Cardiac septum (tissue), 1 donor: ENCODE data around the gene ANXA8. TPM values are rescaled to one million over a fixed set of nuclear protein-coding genes. Genes with fewer than 3 reads are reported as not detected.

Experiments
- DNase-seq: peaks from one replicate; pipeline ENCODE4 v3.0.0-alpha.2; 2020; ENCODE audit warnings: low spot score
- intact Hi-C: fragments of 100-400 bp; cut with DNase I; formaldehyde crosslinking; loops from one replicate; pipeline ENCODE4 v1.14.0; 2022
- total RNA-seq: library from RNA; stranded (reverse); fragmentation: NEBNext Ultra II Directional; extraction: Animal tissue kit (Norgen Biotek cat#: 25700); gene quantifications from one replicate; pipeline ENCODE4 v1.2.1, GENCODE V29; 2021
- donor health status: DM: no; HTN: no; CAD: no.

The ANXA8 gene
- total RNA-seq, 1 donor from 2014 or later: not detected

DNA sequence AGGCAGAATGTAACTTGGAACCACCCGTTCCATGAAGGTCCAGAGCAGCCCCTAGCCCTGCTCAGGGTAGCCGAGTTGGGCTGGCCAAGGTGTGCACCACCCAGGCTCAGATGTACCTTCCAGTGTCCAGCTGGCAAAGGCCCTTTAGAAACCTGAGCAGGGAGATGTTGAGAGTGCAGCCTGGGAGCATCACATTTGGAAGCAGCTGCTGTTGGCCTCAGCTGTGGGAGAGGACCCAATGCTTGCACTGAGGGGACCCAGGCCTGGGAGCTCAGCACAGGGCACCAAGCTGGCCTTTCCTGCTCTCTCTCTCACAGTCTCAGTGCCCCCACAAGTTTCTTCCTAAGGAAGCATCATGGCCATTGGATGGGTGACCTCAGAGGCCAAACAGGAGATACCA is 33.5 kb downstream of the ANXA8 start:
- DNase-seq: no peak
- intact Hi-C loops: no loop called here

DNA sequence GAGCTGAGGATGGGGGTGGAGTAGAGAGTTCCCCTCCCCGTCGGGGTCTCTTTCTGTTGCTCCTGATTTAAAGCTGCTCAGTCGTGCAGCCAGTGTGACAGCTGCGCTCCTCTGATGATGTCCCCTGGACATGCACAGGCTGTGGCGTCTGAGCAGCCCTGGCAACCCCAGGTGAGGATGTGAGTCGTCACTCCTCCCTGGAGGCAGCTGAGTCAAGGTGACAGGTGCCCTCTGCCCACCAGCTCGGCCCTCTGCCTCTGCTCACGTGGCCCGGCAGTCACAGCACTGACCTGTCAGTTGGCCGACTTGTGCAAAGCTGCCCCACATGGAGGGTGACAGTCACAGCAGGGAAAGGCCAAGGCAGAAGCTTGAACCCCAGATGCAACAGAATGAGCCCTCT is 33.9 kb downstream of the ANXA8 start:
- DNase-seq: no peak
- intact Hi-C loops: no loop called here

DNA sequence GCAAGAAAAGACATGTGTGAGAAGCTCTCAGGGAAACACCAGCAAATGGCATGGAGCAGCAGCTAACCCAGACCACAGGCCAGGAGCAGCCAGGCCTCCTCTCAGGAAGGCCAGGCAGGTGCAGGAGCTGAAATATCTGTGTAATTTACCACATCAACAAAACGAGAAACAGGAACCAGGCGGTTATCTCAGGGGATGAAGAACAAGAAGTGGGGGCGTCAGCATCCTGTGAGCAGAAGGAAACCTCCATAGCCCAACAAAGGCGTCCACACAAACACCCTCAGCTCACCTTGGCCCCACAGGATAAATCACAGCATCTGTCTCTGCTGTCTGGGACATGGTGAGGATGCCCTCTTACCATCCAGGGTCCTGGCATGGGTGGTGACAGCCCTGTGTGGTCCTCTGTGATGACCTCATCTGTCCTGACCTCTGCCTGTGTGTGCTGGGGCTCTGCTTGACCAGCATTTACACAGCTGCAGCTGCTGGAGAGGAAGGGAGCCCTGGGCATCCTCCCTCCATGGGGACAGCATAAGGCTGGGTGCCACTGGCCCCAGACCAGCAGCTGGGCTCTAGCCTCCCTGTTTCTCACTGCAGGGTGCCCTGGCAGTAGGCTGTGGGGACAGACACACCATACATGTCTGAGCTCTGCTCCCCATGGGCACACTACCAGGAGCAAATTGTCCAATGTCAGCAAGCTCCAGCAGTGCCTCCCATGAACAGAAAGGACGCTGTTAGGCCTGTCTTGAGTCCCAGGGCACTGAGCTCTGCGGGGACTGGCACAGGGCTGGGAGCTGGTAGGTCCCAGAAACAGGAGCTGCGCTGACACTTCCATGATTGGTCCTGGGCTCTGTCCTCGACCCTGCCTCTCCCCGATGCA is 34.6 kb downstream of the ANXA8 start:
- DNase-seq: no peak
- intact Hi-C loops: no loop called here

DNA sequence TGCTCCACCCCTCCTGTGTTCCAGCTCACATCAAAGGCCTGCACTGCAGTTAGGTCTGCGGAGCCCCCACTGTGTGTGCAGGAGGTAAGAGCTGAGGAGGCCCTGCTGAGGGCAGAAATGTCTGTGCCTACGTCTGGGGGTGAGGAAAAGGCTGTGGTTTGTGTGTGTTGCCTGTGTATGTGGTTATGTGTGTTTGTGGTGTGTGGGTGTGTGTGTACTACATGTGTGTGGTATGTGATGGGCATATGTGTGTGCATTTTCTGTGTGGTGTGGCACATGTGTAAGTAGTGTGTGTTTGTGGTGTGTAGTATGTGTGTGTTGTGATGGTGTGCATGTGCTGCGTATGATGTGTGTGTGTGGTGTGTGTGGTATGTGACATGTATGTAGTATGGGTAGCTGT is 36.2 kb downstream of the ANXA8 start:
- intact Hi-C loops: no loop called here
- no peak for DNase-seq

DNA sequence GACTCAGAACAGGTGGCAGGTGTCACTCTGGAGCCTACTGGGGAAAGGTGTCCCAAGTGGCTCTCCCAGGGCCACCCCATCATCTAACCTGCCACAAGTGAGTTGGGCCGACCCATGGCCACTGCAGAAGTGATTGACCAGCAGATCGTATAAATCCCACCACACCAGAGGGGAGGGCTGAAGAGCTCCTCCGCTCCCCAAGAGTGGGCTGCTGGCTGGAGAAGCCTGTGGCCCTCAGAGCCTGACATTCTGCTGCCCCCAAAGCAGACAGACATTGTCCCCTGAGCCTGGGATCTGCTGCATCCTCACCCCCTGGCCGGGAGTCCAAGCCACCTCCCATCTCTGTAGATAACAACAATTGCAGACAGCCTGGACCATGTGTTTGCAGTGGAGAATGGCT is 36.7 kb downstream of the ANXA8 start:
- DNase-seq: no peak

DNA sequence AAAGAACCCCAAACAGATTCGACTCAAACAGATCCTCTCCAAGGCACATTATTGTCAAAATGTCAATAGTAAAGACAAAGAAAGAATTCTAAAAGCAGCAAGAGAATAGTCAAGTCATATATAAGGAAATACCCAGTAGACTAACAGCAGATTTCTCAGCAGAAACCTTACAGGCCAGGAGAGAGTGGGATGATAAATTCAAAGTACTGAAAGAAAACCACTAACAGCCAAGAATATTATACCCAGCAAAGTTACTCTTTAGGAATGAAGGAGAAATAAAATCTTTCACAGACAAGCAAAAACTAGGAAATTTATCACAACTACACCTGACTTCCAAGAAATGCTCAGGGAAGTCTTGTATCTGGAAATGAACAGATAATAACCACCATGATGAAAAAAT is 38.2 kb downstream of the ANXA8 start:
- DNase-seq: no peak
- intact Hi-C loops: no loop called here

More for the DNA sequence above, 36.7 kb downstream of the ANXA8 start:
- intact Hi-C loops: no loop called here

DNA sequence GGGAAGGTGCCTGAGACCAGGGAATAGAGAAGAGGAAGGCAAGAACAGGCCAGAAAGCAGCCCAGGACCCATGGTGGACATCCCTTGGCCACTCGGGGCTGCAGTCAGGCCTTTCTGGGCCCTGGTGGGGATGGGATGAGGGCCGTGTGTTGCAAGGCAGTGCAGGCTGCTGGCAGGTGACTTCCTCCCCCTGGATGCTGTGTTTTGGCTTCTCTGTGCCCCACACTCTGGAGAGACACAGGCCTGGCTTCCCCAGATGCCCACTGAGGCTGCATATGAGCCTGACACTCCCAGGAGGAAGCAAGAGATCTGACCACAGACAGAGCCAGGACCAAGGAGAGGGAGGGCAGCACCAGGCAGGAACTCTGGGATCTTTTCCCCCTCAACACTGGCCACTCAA is 39.9 kb downstream of the ANXA8 start:
- DNase-seq: no peak
- intact Hi-C loops: no loop called here

DNA sequence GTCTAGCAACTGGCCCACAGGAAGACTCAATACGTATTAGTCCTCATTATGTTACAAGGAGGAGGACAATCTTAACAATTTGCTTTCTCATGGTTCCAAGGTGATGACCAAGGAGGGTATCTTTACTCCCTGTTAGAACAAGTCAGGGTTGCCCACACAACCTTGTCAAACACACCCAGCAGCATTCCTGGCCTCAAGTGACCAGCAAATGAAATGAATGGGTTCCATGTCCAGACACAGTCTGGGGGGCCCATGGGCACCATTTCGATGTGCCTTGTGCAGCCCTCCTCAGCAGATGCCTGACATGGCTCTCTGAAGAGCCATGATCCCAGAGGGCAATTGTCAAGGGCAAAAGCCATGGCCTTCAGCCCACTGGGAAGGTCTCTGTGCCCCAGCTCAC is 40.8 kb downstream of the ANXA8 start:
- intact Hi-C loops: no loop called here

DNA sequence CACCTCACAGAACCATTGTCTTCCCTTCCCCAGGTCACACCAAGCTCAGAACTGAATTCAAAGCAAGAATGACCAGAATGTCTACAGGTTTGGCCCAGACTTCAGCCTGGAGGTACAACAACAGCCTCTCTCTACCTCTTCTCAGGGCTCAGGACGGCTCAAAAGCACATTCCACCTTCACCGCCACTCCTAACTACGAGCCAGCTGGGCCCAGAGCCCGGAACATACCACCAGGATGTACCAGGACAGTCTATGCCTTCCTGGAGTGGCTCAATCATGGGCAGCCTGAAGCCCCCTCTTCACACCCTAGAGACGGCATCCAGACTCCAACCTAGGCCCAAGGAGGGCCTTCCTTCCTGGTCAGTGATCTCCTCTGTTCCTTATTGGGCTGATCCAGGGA is 41.6 kb downstream of the ANXA8 start:
- intact Hi-C loops: no loop called here
- DNase-seq: no peak

More for the DNA sequence above, 40.8 kb downstream of the ANXA8 start:
- DNase-seq: no peak

DNA sequence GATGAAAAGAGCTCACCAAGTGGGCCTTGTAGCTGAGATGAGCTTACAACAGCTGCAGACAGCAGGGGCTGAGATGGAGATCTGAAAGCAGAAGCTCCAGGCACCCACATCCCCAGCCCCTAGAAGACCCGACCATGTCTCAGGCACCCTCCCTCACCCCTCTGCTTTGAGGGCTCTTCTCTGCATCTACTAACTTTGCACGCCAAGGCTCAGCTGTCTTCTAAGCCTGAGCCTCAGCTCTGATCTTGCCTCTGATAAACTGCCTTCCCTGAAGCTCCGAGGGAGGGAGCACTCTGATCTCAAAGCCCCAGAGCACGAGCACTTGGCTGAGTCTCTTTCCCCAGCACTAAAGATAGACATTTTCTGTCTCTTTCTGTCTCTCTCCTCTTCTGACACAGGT is 42.0 kb downstream of the ANXA8 start:
- DNase-seq: no peak
- intact Hi-C loops: no loop called here

DNA sequence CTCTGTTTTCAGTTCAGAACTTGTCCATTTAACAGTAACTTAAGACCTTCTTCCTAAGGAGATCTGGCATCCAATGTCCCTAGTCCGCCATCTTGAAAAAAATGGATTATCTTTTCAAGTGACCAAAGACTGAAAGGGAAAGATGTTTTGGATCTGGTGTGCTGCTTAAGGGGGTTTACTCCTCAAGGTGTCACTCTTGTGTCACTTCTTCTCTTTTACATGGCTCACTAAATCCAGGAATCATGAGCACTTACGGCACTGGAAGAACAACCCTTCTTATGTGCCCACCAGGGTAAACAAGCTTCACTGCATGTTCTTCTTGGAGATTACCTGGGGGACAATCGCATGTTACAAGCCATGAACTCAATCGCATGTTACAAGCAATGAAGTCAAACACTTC is 43.7 kb downstream of the ANXA8 start:
- intact Hi-C loops: no loop called here
- DNase-seq: no peak

DNA sequence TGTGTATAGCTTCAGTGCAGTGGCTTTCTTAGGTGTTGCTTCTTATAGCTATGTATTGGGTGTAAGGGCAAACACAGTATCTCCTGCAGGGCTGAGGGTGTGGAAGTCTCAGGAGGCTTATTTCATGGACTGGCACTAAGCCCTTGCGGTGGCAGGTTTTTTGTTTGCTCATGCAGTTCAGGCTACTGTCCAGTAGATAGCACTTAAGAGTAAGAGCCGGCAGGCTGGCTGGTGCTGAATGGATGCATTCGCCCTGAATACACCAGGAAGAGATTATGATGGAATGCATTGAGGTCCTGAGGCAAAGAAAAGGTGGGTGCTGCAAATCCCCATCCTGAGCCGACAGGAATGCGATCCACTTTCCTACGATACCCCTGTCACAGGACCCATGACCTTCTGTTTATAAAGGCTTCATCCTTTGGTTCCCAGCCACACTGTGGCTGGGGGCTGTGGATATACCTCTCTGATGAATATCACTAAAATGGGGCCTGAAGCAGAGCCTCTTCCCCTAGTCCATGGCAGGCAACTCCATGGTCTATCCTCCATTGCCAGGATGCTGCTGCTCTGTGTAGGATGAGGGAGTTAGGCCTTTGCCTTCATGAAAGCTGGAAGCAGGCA is 44.9 kb downstream of the ANXA8 start:
- intact Hi-C loops: no loop called here
- DNase-seq: no peak

DNA sequence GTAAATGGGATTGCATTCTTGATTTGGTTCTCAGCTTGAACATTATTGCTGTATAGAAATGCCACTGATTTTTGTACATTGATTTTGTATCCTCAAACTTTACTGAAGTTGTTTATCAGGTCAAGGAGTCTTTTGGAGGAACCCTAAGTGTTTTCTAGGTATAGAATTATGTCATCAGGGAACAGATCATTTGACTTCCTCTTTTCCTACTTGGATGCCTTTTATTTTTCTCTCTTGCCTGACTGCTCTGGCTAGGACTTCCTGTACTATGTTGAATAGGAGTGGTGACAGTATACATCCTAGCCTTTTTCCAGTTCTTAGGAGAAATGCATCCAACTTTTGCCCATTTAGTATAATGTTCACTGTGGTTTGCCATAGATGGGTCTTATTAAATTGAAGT is 48.8 kb downstream of the ANXA8 start:
- intact Hi-C loops: no loop called here
- no peak for DNase-seq

DNA sequence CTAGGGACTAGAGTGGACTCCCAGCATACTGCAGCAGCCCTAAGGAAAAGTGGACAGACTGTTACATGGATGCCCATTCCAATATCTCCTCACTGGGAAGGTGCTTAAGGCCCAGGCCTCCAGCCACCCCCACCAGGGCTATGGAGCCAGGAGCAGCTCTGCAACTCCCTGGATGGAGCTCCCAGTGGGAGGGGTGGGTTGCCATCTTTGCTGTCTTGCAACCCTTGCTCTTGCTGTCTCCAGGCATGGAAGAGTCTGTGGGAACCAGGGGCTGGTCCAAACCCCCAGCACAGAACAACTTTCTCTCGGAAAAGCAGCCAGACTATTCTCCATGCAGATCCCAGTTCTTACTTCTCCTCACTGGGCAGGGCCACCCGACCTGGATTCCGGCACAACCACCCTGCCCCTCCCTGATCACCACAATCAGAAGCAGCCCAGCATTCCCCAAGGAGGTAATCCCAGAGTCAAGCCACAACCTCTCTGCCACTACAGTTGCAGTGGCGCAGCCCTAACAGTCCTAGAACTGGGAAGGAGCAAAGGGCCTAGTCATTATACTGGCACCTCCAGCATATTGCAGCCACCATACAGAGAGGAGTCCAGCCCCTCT is 58.0 kb downstream of the ANXA8 start:
- no peak for DNase-seq
- intact Hi-C loops: no loop called here

DNA sequence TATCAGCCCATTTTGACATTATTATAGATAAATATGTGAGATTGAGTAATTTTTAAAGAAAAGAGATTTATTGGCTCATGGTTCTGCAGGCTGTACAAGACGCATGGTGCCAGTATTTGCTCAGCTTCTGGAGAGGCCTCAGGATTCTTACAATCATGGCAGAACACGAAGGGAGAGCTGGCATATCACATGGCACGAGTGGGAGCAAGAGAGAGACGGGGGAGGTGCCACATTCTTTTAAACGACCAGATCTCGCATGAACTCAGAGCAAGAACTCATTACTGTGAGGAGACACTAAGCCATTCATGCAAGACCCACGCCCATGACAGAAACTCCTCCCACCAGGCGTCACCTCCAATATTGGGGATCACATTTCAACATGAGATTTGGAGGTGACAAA is 59.7 kb downstream of the ANXA8 start:
- intact Hi-C loops: no loop called here
- no peak for DNase-seq

DNA sequence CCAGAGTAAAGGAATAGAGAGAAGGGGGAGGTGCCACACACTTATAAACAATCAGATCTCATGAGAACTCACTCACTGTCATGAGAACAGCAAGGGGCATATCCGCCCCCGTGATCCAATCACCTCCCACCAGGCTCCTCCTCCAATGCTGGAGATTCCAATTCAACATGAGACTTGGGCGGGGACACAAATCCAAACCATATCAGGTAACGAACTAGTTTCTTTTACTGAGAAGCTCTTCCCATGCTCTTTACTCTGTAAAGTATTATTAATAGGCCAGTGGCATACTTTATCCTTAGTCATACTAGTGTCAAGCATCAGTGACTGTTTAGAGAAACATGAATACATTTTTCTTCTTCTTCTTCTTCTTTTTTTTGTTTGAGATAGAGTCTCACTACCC is 60.4 kb downstream of the ANXA8 start:
- intact Hi-C loops: no loop called here
- no peak for DNase-seq

DNA sequence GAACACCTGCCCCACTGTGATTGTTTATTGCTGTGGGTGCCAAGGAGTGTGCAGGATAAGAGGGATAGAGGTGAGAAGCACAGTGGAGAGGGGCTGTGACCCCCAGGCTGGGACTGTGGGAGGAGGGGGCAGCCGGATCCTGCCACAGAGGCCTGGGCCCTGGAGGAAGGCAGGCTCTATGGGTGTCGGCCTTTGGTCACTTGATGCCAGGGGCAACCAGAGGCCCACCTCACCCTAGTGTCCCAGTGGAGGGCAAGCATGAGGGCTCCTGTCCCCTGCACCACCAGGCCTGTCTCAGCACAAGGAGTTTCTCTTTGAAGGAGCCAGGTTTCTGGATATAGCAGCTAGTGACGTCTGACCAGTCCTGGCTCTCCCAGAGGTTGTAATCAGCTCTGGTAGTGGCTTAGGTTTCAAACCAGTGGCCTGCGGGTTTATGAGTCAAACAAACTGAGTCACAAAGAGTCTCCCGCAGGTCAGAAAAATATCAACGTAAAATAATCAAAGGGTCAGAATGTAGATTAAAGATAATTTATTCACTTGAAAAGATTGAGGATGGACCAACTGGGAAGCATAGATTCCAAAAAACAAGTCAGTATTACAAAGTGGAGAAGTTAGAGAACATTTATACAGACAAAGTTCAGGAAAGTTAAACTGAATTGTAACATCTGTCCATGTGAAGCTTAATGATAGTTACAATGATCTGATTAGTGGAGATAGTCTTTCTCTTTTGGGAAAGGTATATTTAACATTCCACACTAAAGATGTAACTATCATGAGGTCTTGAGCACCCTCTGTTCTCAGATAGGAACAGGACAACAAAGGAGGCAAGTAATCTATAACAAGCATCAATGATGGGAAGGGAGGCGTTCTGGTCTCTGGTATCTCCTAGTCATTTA is 62.6 kb downstream of the ANXA8 start:
- intact Hi-C loops: no loop called here
- no peak for DNase-seq

DNA sequence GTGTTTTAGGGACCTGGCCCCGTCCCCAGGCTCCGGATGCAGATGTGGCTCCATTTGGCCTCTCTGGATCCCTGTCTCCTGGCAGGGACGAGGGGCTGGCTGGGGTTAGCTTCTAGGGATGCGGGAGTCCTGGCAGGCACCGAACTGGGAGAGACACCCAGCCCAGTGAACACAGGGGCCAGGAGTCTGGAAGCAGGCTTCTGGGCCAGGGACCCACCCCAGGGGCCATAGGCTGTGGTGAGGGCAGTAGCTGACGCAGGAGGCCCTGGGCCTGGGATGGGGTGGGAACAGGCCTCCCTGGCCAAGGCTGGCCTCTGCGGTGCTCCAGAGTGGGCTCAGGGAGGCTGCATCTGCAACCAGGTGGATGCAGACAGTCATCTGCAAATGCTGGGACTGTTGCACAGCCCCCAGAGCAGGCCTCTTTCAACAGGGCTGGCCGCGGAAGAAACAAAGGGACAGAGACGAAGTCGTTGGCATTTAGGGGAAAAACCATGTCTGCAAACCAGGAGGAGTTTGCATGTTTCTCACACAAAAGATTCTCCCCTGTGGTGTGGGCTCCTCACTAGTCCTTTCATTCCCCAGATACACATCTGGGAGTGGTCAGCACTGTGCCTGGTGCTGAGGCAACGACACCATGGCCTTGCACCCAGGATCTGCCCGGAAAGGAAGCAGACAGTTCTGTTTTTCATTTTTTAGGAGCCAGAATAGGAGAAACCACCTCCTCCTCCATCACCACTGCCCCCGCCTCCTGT is 63.4 kb downstream of the ANXA8 start:
- intact Hi-C loops: no loop called here
- DNase-seq: no peak

DNA sequence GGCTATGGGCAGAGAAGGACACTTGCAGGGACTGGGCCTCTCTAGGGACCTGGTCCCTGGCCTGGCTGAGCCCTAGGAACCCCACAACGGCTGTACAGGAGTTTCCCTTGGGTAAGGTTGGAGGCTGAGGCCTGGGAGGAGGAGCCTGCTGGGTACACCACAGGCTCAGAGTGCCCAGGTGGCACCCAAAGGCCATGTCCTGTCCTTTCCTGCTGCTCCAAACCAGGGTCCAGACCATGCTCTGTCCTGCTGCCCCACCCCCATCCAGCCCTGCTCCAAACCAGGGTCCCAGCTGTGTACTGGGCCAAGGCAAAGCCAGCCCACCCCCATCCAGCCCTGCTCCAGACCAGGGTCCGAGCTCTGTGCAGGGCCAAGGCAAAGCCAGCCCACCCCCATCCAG is 64.5 kb downstream of the ANXA8 start:
- DNase-seq: no peak
- intact Hi-C loops: no loop called here
